Hepatocyte (in vitro differentiated cells): ENCODE measurements around the gene CCDC167. TPM values are rescaled to one million over a fixed set of nuclear protein-coding genes. Genes with fewer than 3 reads are reported as not detected.

Experiments used
- DNase-seq: peaks from one replicate; pipeline ENCODE4 v3.0.0-alpha.2; 2016; ENCODE audit warnings: low spot score
- H2AFZ ChIP-seq: fragments of 200-600 bp; sonication (generic); 2 replicates; pipeline ENCODE4 v1.6.0; 2016; ENCODE audit warnings: antibody characterized with exemption, mild to moderate bottlenecking
- H3K27ac ChIP-seq: fragments of 200-600 bp; sonication (generic); 2 replicates; pipeline ENCODE4 v1.5.1; 2016; ENCODE audit warnings: mild to moderate bottlenecking
- H3K27me3 ChIP-seq: fragments of 200-600 bp; sonication (generic); 2 replicates; pipeline ENCODE4 v1.6.1; 2016
- H3K36me3 ChIP-seq: fragments of 200-600 bp; sonication (generic); replicated peaks from 2 replicates; pipeline ENCODE4 v1.5.1; 2016; ENCODE audit warnings: low read depth; ENCODE audit not compliant: insufficient read depth
- H3K4me1 ChIP-seq: fragments of 200-600 bp; sonication (generic); 2 replicates; pipeline ENCODE4 v1.5.1; 2016; ENCODE audit warnings: mild to moderate bottlenecking, moderate library complexity; ENCODE audit not compliant: insufficient read depth
- H3K4me2 ChIP-seq: fragments of 200-600 bp; sonication (generic); 2 replicates; pipeline ENCODE4 v1.6.0; 2016
- H3K4me3 ChIP-seq: fragments of 200-600 bp; sonication (generic); 2 replicates; pipeline ENCODE4 v1.5.1; 2016; ENCODE audit warnings: mild to moderate bottlenecking
- H3K79me2 ChIP-seq: fragments of 200-600 bp; sonication (generic); 2 replicates; pipeline ENCODE4 v1.6.0; 2017; ENCODE audit warnings: mild to moderate bottlenecking
- H3K9me2 ChIP-seq: fragments of 200-600 bp; sonication (generic); replicated peaks from 2 replicates; pipeline ENCODE4 v1.6.0; 2017; ENCODE audit warnings: mild to moderate bottlenecking; ENCODE audit not compliant: insufficient read depth
- H3K9me3 ChIP-seq: fragments of 200-600 bp; sonication (generic); 2 replicates; pipeline ENCODE4 v1.5.1; 2016; ENCODE audit warnings: low read depth, mild to moderate bottlenecking
- H4K20me1 ChIP-seq: fragments of 200-600 bp; sonication (generic); 2 replicates; pipeline ENCODE4 v1.6.0; 2016; ENCODE audit warnings: mild to moderate bottlenecking; ENCODE audit not compliant: insufficient read depth, poor library complexity, severe bottlenecking
- CTCF ChIP-seq: fragments of 200-600 bp; sonication (generic); IDR thresholded peaks from 2 replicates; pipeline ENCODE4 v1.5.1; 2016; ENCODE audit warnings: antibody characterized with exemption, mild to moderate bottlenecking; ENCODE audit not compliant: poor library complexity
- EZH2 ChIP-seq: fragments of 200-600 bp; sonication (generic); IDR thresholded peaks from 2 replicates; pipeline ENCODE4 v1.6.1; 2016; ENCODE audit warnings: antibody characterized with exemption, mild to moderate bottlenecking, borderline replicate concordance
- EZH2phosphoT487 ChIP-seq: fragments of 200-600 bp; sonication (generic); IDR thresholded peaks from one replicate; pipeline ENCODE4 v1.6.1; 2018; ENCODE audit warnings: antibody characterized with exemption, mild to moderate bottlenecking, low read depth, moderate library complexity; ENCODE audit not compliant: unreplicated experiment, severe bottlenecking
- WGBS: methylation state at CpG from one replicate; pipeline ENCODE4 v1.1.6; 2016; ENCODE audit warnings: low lambda C conversion rate; ENCODE audit errors: missing lambda C conversion rate; 5-methylcytosine and 5-hydroxymethylcytosine counted together
- polyA plus RNA-seq: library from polyadenylated mRNA; unstranded; fragments of >200 nt; fragmentation: Nextera tagmentation; extraction: Ambion mirVana; gene quantifications from 2 replicates; pipeline ENCODE4 v1.2.1, GENCODE V29; 2016
- total RNA-seq: library from RNA; depleted of rRNA; stranded (reverse); fragments of >200 nt; gene quantifications from 2 replicates; pipeline ENCODE4 v1.2.3, GENCODE V29; 2014

CCDC167 gene
- total and polyA plus RNA-seq, 2 experiments from 2014 or later, result 32.5 to 66.1 TPM

DNA sequence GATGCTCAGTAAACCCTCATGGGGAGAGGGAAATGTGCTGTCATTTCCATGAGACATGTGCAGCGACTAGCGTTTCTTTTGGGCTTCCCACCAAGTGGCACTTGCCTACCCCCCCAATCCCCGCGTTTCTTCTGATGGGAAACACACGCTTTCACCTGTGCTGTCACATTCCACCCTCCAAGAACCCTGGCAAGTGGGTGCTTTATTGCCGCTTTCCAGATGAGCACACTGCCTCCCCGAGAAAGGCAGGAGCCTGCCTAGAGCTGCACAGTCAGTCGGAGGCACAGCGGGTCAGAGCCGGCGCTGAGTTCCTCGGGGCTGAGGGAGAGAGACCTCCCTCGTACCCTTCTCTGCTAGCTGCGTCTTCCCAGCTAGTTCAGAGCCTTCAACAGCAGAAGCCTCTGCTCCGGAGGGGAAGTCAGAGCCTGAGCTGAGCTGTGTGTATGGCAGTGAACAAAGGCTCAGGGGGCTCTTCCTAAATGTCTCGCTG lies 12.3 kb upstream of the CCDC167 start:
- 47% methylated on average over 16 of the region's 16 CpGs for WGBS
- no peak for DNase-seq
- Histone ChIP-seq H2AFZ (no peak overlapping the region), H4K20me1 (no peaks in the 10 kb centered on the region), H3K4me3 (no peak overlapping the region), H3K9me3 (no peaks in the 10 kb centered on the region), H3K36me3 (no peaks in the 10 kb centered on the region), H3K27me3 (peaks cover 34% of the 10 kb centered on the region), H3K4me2 (no peak overlapping the region), H3K4me1 (peaks cover 11% of the 10 kb centered on the region), H3K27ac (no peak overlapping the region), H3K79me2 (no peaks in the 10 kb centered on the region), H3K9me2 (no peaks in the 10 kb centered on the region)
- TF ChIP-seq CTCF, result no peak
- TF ChIP-seq EZH2phosphoT487, result no peak
- no peak for TF ChIP-seq EZH2

- WGBS, result 88% methylated on average over 5 of the region's 5 CpGs
- H3K4me1 ChIP-seq, result peaks cover 5% of the 10 kb centered on the region
- TF ChIP-seq EZH2 (no peak), EZH2phosphoT487 (no peak), CTCF (no peak)
- no peak overlapping the region for H3K4me2 ChIP-seq
- no peak overlapping the region for H3K27ac ChIP-seq
- peaks cover 34% of the 10 kb centered on the region for H3K27me3 ChIP-seq
- H3K36me3 ChIP-seq, result no peaks in the 10 kb centered on the region
- no peaks in the 10 kb centered on the region for H3K9me2 ChIP-seq
- no peak overlapping the region for H3K4me3 ChIP-seq
- no peaks in the 10 kb centered on the region for H4K20me1 ChIP-seq
- no peaks in the 10 kb centered on the region for H3K79me2 ChIP-seq
- no peak for DNase-seq
- no peak overlapping the region for H2AFZ ChIP-seq
- H3K9me3 ChIP-seq, result no peaks in the 10 kb centered on the region
Observed at GRCh38 chr6:37511201-37511600, 11.5 kb upstream of the CCDC167 start.

GRCh38 chr6:37507690-37508421 lies 8.2 kb upstream of the CCDC167 start:
- Histone ChIP-seq H3K4me1 (no peaks in the 10 kb centered on the region), H3K27ac (no peak overlapping the region), H3K27me3 (peaks cover 12% of the 10 kb centered on the region), H3K4me3 (no peak overlapping the region), H2AFZ (no peak overlapping the region), H3K9me2 (no peaks in the 10 kb centered on the region), H4K20me1 (no peaks in the 10 kb centered on the region), H3K36me3 (no peaks in the 10 kb centered on the region), H3K79me2 (no peaks in the 10 kb centered on the region), H3K9me3 (no peaks in the 10 kb centered on the region), H3K4me2 (no peak overlapping the region)
- TF ChIP-seq EZH2phosphoT487 (no peak), EZH2 (no peak), CTCF (no peak)
- no peak for DNase-seq
- 58% methylated on average over 3 of the region's 4 CpGs for WGBS
